DLD1 (cell line): ENCODE results near the gene MYOG.

Experiments used
- in situ Hi-C: cut with HindIII; loops from 2 replicates; pipeline ENCODE4 v1.10.0; 2017; ENCODE audit warnings: low sequenced_read_pairs

Gene MYOG

DNA sequence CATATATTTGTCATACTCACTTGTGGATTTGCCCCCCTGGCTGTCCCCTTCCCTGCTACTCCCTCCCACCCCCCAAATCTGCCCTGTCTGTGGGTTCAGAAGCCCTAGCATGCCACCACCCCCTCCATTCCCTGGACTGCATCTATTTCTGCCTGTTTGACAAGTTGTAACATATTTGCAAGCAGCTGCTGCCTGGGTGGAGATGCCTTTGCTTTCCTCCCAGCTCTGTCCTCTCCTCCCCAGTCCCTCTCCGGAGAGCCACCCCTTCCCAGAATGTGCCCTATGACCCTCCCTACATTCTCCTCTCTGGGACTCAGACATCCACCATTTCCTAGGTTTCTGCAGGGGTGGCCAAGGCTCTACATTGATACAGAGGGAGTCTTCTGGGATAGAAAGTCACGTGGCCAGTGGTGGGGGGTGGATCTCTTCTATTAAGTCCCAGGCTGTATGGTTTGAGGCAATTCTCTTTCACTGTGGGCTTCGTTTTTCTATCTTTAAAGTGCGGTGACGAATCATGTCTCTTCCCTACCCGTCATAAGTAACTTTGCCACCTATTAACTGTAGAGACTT, 6.0 kb upstream of the MYOG start:
- in situ Hi-C loops = no loop called here

DNA sequence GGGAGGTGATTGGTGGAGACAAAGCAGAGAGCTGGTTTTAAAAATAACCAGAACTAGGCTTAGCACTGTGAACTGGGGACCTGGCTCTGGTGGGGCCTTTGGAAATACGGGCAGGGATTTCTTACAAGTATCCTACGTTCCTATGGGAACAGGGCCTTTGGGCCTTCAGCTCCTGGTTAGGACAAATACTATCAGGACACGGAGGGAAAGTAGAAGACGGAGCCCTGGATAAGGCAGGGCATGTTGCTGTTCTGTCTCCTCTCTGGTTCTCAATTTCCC, 5.3 kb upstream of the MYOG start:
- in situ Hi-C loops = no loop called here

DNA sequence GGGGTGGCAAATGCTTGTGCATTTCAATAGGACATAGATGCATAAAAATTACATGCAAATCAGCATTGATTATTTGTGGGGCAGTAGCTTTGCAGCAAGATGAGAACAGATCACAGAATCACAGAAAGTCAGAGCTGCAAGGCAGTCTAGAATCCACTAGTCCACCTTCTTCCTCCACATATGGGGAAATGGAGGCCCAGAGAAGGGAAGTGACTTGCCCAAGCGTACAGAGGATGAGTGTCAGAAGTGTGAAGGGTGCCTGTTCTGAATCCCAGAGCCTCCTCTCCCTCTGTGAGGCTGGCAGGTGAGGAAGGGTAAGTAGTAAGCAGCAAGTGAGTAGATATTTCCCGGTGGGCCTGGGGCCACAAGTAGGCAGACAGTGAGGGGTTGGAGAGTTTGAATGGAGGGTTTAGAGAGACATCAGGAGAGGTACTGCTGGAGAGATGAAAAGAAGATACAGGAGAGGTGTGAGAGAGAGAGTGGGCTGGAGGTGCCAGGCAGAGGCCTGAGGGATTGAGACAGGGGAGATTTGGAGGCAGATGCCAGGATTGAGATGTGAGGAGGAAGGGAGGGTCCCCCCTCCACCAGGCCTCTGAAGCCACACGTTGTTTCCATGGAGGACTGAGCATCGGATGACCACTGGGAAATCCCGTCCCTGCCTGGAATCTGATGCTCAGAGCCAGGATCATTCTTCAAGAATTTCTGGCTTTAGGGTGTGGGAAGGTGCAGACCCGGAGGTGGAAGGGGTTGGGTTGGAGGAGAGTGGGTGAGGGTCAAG, 4.8 kb upstream of the MYOG start:
- in situ Hi-C loops = no loop called here

DNA sequence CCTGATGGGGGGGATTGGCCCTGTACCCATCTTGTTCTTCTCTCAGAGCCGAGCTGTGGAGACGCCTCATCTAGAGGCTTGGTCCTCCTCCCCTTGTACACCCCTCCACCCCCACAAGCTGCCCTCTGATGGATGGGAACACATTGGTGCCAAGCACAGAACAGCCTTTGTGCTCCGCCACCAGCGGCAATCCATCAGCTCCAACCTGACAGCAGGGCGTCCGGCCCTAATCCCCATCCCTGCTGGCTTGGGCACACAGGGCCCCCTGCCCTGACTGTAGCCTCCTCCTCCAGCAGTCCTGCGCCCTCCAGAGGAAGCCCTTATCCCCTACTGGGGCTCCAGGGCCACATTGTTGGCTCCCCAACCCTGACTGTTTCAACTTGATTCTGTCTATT, 3.8 kb upstream of the MYOG start:
- in situ Hi-C loops = no loop called here

DNA sequence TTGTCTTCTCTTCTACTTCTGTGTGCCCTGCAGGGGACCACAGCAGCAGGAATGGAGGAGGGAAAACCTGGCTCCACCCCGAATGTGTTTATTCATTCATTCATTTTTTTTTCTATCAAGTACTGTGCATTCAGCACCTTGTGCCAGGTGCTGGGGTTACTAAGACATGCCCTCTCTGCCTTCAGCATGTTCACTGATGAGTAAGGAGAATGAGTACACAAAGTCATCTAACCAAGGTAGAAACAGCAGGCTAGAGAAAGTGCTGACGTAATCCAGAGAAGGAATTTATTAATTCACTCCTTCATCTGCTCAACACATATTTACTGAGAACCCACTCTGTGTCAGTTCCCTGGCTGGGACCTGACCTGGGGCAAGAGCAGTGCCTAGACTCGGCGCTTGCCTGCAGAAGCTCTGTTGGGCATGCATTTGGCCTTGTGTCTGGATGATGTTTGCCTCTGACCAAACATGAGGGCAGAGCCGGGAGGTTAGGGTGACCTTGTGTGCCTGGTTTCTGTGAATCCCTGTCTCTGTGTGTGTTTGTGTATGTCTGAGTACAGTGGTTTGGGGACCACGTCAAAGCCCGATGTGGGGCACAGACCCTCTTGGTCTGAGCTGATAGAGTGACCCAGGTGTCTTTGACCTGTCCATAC, 3.3 kb upstream of the MYOG start:
- in situ Hi-C loops = no loop called here

DNA sequence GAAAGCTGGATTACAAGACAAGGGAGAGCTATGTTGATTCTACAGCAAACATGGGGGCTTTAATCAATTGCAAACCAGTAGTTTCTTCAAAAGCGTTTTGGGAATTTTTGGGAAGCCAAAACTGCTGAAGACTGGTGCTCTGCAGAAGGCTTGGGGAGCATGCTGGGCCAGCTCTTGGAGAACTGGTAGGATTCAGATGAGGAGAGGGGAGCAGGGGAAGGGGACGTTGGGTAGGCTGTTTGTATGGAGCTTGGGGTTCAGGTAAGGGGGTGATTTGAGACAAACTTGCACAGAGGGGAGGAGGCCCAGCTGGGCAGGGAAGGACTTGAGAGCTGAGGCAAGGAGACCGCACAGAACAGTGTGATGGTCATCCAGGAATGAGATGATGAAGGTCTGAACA, 2.6 kb upstream of the MYOG start:
- in situ Hi-C loops = no loop called here

DNA sequence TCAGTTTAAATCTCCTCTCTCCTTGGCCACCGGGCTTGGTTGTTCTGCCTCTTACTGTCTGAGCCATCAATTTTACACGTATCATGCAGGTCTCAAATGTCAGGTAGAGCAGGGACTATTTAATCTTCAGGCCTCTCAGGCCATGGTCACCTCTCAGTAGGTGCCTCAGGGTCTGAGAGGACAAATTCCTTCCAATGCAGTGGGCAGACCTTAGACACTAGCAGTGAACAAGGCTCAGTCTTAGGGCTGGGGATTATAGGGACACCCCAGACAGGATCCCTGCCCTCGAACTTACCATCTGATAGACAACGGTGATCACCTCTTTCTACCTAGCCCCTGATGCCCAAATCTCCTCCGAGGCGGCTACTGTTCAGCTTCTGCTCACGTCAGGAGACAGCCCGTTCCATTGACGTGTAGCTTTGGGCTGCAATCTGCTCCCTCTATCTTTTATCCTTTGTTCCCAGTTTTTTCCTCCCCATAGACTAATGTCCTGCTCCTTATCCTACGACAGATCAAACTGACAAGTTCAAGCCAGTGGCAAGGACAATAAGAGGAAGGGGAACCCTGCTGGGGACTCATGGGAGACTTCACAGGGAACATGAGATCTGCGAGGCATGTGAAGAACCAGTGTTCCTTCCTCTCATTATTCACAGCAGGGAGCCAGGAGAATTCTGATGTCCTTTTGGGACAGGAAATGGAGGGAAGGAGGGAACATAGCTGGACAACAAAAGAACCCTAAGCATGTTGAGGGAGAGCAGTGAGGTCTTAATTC, 1.4 kb upstream of the MYOG start:
- in situ Hi-C loops = no loop called here

DNA sequence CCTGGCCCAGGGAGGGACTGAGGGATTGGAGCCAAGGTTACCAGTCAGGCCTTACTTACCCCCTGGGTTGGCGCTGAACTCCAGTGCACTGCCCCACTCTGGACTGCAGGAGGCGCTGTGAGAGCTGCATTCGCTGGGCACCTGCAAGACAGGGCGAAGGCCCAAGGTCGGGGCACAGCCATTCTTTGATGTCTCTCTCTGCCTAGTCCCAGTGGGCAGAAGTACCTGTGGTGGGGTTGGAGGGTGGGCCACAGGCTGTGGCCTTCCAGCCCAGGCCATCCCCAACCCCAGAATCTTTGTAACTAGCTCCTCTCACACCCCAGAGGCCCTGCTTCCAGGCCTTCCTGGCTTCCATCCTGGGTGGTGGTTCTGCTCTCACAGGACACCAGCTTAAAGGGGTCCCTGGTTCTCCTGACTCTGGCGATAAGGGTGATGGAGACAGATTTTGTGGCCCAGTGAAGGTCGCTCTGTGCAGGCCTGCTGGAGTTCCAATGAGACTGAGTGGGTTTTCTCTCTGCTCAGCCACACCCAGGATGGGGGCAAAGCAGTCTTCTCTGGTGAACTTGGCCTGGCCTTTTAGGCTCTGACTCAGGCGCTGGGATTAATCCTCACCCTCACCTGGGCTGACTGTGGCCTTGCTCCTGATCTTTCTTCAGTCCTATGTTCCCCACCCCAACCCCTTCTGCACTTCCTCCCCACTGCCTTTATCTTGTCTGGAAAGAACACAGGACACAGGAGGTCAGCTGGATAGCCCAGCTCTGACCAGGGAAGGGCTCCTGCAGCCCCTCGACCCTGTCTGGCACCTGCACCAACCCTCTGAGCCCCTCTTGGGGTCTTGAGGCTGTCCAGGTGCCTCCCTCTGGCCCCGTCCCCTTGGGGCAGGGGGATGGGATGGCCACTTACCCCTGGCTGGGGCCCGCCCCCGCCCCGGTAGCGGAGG, 954 bp downstream of the MYOG start:
- in situ Hi-C loops = no loop called here

DNA sequence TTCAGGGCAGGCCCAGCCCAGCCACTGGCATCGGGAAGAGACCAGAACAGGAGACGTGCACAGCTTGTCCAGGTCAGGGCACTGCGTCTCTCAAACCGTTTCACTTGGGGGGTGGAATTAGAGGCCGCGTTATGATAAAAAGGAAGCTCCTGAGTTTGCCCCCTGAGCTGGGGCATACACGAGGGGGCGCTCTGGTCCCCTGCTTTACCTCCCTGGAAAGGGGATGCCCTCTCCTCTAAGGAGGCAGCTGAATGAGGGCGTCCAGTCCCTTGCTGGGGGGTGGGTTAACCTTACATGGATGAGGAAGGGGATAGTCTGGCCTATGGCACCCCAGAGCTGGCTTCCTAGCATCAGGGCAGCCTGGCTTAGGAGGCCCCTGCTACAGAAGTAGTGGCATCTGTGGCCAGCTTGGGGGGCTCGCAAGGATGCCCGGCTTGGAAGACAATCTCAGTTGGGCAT, 2.3 kb downstream of the MYOG start:
- in situ Hi-C loops = no loop called here

DNA sequence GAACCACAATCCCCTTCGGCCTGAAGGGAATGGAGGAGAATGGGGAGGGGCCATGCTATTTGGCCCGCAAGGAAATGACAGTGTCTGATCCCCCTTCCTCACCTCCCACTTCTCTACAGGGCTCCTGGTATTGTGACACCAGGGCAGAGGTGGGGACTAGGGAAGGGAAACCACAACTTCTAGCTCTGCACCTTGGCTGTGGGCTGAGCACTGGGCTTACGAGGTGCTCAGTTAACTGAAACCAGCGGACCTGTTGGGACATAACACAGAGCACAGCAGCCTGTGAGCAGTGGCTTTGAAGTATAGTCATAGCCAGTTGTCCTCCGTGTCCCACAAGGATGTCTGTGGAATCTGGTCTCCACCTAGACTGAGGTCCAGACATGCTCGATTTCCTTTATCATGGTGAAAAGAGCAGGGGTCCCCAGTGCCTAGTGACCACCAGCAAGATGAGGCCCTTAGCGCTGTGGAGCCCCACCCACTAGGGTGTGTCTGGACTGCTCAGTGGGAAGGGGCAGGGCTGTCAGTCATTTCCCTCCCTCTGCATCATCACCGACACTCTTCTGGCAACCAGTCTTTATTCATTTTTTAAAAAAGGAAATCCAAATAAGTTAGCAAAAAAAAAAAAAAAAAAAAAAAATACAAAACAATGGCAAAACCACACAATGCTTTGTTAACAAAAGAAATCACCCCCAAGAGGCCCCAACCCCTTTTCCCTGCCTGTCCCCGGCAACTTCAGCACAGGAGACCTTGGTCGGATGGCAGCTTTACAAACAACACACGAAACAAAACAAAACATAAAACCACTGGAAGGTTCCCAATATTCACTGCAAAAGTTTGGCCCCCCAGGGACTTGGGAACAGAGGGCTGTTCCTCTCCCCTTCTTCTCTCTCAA, 3.0 kb downstream of the MYOG start:
- in situ Hi-C loops = no loop called here

DNA sequence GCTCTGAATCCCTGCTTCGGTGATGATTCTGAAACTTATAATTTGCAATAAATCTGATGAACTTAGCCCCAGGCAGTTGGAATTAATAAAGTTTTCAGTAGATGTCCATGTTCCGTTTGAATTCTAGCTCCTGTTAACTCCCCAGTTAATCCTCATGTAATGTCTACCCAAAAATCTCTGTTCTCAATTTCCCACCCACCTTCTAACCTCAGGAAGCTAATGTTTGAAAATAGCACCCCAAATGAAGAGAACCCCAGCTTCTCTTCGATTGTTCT, 3.6 kb downstream of the MYOG start:
- in situ Hi-C loops = no loop called here

DNA sequence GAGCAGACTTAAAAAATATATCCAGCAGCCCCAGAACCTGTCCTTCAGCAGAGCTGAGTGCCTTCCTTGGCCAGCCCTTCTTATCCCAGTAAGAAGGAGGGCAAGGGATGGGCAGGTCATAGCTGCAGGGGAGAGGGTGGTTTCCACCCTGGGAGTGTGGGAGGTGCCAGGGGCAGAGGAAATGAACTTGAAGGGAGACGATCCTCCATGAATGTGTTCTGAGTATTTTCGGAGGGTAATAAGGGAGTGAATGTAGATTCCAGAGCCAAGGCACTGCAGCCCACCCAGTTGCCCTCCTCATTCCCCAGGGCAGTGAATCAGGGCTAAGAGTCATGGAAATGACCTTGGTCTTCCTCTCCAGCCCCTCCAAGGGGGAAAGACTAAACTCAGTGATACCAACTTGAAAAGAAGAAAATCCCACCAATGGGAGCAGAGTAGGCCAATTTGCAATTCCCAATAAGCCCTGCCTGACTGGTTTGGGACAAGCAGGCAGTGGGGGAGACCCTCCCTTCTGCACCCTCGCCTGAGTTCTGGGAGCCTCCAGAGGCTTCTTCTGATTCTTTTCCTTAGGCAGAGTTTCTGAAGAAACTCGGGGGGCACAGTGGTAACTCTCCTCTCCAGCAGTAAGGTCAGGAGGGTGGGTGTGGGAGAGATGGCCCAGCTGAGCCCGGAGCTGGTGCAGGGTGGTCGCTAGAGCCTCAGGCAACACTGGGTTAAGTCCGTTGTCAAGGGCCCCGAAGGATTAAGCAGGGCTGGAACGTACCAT, 4.2 kb downstream of the MYOG start:
- in situ Hi-C loops = no loop called here

DNA sequence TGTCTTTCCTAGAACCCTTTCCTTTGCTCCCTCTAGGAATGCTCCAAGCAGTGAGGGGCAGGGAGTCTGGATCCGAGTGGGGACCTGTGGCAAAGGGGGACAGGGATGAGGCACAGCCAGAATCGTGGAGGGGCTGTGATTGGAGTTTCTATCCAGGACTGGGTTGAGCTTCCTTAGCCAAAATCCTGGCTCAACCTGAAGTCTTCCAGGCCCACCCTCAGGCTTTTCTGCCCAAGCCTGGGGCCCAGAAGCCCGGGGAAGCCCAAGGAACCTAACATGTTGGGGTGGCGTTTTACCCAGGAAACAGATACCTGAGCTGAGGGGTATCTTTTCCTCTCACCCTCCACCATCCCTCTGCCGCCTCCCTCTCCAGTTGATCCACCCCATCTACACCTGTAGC, 5.4 kb downstream of the MYOG start:
- in situ Hi-C loops = no loop called here

DNA sequence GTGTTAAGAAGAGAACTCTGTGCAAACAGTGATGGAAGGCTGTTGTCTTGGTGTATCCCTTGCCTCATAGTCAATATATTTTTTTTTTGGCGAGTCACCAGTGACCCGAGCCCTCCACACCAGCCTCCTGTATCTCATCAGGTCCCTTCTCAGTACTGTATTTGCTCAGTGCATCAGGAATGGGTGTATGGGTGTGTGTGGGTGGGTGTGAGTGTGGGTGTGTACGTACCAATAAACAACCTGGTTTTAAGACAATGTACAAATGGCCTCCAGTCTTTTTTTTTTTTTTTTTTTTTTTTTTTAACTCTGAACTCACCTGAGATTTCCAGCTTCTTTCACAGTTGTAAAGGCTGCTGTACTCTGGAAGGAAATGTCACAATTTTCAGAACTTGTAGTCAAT, 7.3 kb downstream of the MYOG start:
- in situ Hi-C loops = no loop called here

DNA sequence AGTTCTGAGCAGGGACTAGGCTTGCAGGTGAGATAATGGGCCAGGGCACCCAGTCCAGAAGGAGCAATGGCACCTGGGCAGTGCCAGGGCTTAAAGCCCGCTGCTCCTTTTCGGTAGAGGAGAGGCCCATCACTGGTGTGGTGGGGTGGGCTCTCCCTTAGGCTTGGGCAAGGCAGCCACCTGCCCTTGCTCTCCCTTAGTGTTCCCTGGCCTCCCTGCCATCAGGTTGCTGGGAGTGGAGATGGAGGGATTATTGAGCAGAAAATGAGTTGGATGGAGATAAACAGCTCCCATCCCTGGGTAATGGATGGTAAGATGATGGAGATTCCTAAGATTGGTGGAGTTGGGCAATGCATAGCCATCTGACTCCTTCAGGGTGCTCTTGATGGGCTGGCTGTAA, 7.9 kb downstream of the MYOG start:
- in situ Hi-C loops = no loop called here

DNA sequence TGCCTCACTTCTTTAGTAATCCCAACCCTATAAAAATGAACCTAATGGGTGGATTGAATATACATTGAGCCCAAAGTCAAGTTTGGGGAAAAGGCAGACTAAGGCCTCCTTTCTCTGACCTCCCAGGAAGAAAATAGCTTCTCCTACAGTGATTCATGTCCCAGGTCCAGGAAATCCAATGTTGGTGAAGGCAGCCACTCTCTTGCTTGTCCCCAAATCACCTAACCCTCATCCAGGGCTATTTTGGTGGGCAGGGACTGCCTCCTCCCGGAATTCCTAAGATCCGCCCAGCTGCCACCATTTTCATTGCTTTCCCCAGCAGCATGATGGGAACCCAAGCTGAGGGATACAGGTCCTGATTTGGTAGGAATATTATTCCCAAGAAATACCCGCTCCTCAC, 8.4 kb downstream of the MYOG start:
- in situ Hi-C loops = no loop called here

DNA sequence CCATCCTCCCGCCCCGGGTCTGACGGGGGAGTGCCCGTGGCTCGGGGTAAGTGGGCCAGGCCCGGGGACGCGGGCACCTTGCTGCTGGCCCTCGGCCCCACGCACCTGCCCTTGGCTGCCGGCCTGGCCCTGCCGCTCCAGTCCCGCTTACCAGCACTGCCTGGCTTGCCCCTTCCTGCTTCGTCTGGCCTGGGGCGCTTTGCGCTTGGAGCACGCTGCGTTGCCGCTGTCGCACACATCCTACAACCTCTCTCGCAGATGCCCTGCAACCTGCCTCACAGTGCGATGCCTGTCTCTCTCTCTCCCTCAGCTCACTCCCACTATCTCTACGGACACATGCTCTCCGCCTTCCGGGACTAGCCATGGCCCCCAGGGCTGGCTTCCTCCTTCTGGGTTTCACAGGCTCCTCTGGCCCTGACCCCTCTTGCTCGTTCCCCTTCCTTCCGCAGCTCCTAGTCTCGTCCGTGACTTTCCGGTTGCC, 9.7 kb downstream of the MYOG start:
- in situ Hi-C loops = no loop called here

DNA sequence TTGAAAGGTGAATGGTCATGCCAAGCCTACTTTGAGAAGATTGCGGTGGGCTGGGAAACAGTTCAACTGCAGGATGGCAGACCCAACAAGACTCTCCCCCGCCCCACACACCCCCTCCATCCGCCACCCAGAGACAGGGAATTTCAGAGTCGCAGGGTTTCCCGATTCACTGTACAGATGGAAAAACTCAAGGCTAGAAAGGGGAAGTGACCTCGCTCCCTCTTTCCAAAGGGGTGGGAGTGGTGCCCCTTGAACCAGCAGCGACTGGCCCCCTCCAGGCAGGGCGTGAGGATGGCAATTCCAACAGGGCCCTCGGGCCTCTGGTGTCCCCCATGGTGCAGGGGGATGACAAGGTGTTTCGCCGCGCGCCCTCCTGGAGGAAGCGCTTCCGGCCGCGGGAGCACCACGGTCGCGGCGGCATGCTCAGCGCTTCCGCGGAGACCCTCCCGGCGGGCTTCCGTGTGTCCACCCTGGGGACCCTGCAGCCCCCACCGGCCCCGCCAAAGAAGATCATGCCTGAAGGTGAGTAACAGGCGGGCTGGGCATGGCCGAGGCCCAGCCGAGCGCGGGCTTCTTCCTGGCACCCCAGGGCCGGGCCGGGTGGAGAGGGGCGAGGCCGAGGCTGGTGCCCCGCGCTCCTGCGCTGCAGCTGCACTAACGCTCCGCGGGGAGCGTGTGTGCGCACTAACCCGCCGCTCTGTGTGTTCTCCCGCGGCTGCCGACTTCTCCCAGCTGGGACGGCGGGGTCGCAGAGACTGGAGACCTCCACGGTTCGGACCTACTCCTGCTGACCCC, 10.4 kb downstream of the MYOG start:
- in situ Hi-C loops = no loop called here
